Measurements from ENCODE around the gene HEY2. TPM values are rescaled to one million over a fixed set of nuclear protein-coding genes. Genes with fewer than 3 reads are reported as not detected.
A peak's percentile ranks its signal among the peaks of the same experiment; 100 is the strongest.

HEY2 gene
- total and polyA plus RNA-seq, 2 donors (not counting 3 experiments of a cell fraction or from before 2014, with no cell fraction given): 0.07 TPM; not detected in 1

- no peak overlapping the region for H3K27ac ChIP-seq (ENCODE audit: insufficient read depth, low read depth, low read length)
- H3K4me2 ChIP-seq (ENCODE audit: insufficient read depth, low read length): no peak overlapping the region
- H3K9ac ChIP-seq (replicated peaks; ENCODE audit: extremely low read depth, insufficient read depth, low read length): no peak overlapping the region
- H2AFZ ChIP-seq (ENCODE audit: low read depth, low read length): no peak overlapping the region
- intact Hi-C loops (cut with micrococcal nuclease): loop anchor here (10.0 kb wide), 1 partner anchor 387 kb away; no protein-coding TSS in a partner anchor
- no TSS peak for BruUV-seq (replicated peaks)
- DNase-seq (ENCODE audit: low read depth, low spot score): peak; percentile 69
- H3K9me3 ChIP-seq (replicated peaks; ENCODE audit: control insufficient read depth, insufficient read depth, low read length): no peaks in the 10 kb centered on the region
- peaks cover 20% of the 10 kb centered on the region for H3K4me1 ChIP-seq (ENCODE audit: control insufficient read depth, extremely low read depth, insufficient read depth, low read length)
- no peak for TF ChIP-seq POLR2A (IDR thresholded peaks at IDR 0.05; ENCODE audit: low read depth, low read length)
- TF ChIP-seq, protein P1, sequence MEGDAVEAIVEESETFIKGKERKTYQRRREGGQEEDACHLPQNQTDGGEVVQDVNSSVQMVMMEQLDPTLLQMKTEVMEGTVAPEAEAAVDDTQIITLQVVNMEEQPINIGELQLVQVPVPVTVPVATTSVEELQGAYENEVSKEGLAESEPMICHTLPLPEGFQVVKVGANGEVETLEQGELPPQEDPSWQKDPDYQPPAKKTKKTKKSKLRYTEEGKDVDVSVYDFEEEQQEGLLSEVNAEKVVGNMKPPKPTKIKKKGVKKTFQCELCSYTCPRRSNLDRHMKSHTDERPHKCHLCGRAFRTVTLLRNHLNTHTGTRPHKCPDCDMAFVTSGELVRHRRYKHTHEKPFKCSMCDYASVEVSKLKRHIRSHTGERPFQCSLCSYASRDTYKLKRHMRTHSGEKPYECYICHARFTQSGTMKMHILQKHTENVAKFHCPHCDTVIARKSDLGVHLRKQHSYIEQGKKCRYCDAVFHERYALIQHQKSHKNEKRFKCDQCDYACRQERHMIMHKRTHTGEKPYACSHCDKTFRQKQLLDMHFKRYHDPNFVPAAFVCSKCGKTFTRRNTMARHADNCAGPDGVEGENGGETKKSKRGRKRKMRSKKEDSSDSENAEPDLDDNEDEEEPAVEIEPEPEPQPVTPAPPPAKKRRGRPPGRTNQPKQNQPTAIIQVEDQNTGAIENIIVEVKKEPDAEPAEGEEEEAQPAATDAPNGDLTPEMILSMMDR (IDR thresholded peaks at IDR 0.05; ENCODE audit: extremely low read depth in 1 of 2, insufficient read depth in 1 of 2, low read depth in 1 of 2, low read length in 2 of 2): peak; percentile 19 to 24
- no peak overlapping the region for H3K4me3 ChIP-seq (replicated peaks in 1 of 3; ENCODE audit: insufficient read depth in 1 of 3, low read depth in 1 of 3, low read length in 3 of 3)
- no peak for FAIRE-seq
- H3K79me2 ChIP-seq (ENCODE audit: control insufficient read depth, insufficient read depth, low read length): peaks cover 18% of the 10 kb centered on the region
- dilution Hi-C loops (cut with MboI; ENCODE audit: extremely low pct_ligation_motif_present, low sequenced_read_pairs): no loop called here
- no peaks in the 10 kb centered on the region for H4K20me1 ChIP-seq (replicated peaks; ENCODE audit: control insufficient read depth, extremely low read depth, insufficient read depth, low read length)
- H3K36me3 ChIP-seq (ENCODE audit: control insufficient read depth in 2 of 2, extremely low read depth in 1 of 2, insufficient read depth in 2 of 2, low read length in 2 of 2): no peaks in the 10 kb centered on the region
- CTCF ChIA-PET: interaction anchor here (0.7 to 11.1 kb wide), 18 partner anchors 14 to 199 kb away, joined by 3 to 138 read pairs (median 4); partner anchors contain the start of genes HINT3 and TRMT11
- no peaks in the 10 kb centered on the region for H3K9me1 ChIP-seq (replicated peaks; ENCODE audit: control insufficient read depth, extremely low read depth, insufficient read depth, low read length)
- POLR2A ChIA-PET: no interaction called here
- H3K27me3 ChIP-seq (ENCODE audit: control insufficient read depth in 2 of 2, insufficient read depth in 2 of 2, low read length in 2 of 2): no peaks in the 10 kb centered on the region
Measured at GRCh38 chr6:125787791-125788190, 38.4 kb downstream of the HEY2 start.

- BruUV-seq (replicated peaks): no TSS peak
- Histone ChIP-seq H3K79me2 (ENCODE audit: control insufficient read depth, insufficient read depth, low read length) (peaks cover 25% of the 10 kb centered on the region), H3K9ac (replicated peaks; ENCODE audit: extremely low read depth, insufficient read depth, low read length) (no peak overlapping the region), H3K9me1 (replicated peaks; ENCODE audit: control insufficient read depth, extremely low read depth, insufficient read depth, low read length) (no peaks in the 10 kb centered on the region), H4K20me1 (replicated peaks; ENCODE audit: control insufficient read depth, extremely low read depth, insufficient read depth, low read length) (no peaks in the 10 kb centered on the region), H3K4me3 (replicated peaks in 1 of 3; ENCODE audit: insufficient read depth in 1 of 3, low read depth in 1 of 3, low read length in 3 of 3) (no peak overlapping the region), H3K4me1 (ENCODE audit: control insufficient read depth, extremely low read depth, insufficient read depth, low read length) (peaks cover 34% of the 10 kb centered on the region), H3K9me3 (replicated peaks; ENCODE audit: control insufficient read depth, insufficient read depth, low read length) (no peaks in the 10 kb centered on the region), H3K27ac (ENCODE audit: insufficient read depth, low read depth, low read length) (no peak overlapping the region), H3K4me2 (ENCODE audit: insufficient read depth, low read length) (no peak overlapping the region), H3K36me3 (ENCODE audit: control insufficient read depth in 2 of 2, extremely low read depth in 1 of 2, insufficient read depth in 2 of 2, low read length in 2 of 2) (no peaks in the 10 kb centered on the region), H3K27me3 (ENCODE audit: control insufficient read depth in 2 of 2, insufficient read depth in 2 of 2, low read length in 2 of 2) (no peaks in the 10 kb centered on the region), H2AFZ (ENCODE audit: low read depth, low read length) (no peak overlapping the region)
- dilution Hi-C loops (cut with MboI; ENCODE audit: extremely low pct_ligation_motif_present, low sequenced_read_pairs) (no loop called here), intact Hi-C loops (cut with micrococcal nuclease) (loop anchor here (10.0 kb wide), 1 partner anchor 386 kb away; no protein-coding TSS in a partner anchor)
- TF ChIP-seq POLR2AphosphoS5 (IDR thresholded peaks at IDR 0.05; ENCODE audit: insufficient read depth, low read depth, low read length) (no peak), FOS (IDR thresholded peaks at IDR 0.05; ENCODE audit: borderline replicate concordance, insufficient read depth, low read length) (no peak), GATA2 (IDR thresholded peaks at IDR 0.05; ENCODE audit: insufficient read depth, insufficient read length, low read depth, low read length) (no peak), JUN (IDR thresholded peaks at IDR 0.05; ENCODE audit: borderline replicate concordance, insufficient read depth, insufficient read length, low read depth) (no peak), POLR2A (IDR thresholded peaks at IDR 0.05; ENCODE audit: low read depth, low read length) (no peak), EZH2 (IDR thresholded peaks at IDR 0.05; ENCODE audit: borderline replicate concordance, low read depth, low read length, severe bottlenecking) (no peak), MYC (IDR thresholded peaks at IDR 0.05; ENCODE audit: low read depth, low read length) (no peak)
- TF ChIP-seq, protein P2, sequence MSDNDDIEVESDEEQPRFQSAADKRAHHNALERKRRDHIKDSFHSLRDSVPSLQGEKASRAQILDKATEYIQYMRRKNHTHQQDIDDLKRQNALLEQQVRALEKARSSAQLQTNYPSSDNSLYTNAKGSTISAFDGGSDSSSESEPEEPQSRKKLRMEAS (IDR thresholded peaks at IDR 0.05; ENCODE audit: insufficient read depth, insufficient read length): no peak
- TF ChIP-seq, protein P1 (IDR thresholded peaks at IDR 0.05; ENCODE audit: extremely low read depth in 1 of 2, insufficient read depth in 1 of 2, low read depth in 1 of 2, low read length in 2 of 2): no peak
- FAIRE-seq (no peak), DNase-seq (ENCODE audit: low read depth, low spot score) (no peak)
- POLR2A ChIA-PET: interaction anchor here (0.6 kb wide), 1 partner anchor 169 kb away, joined by 3 read pairs; no protein-coding TSS in a partner anchor
- CTCF ChIA-PET: interaction anchor here (1.1 to 11.1 kb wide), 13 partner anchors 21 to 185 kb away, joined by 3 to 138 read pairs (median 38); partner anchors contain the start of gene HINT3
Measured at GRCh38 chr6:125789167-125789566, 39.7 kb downstream of the HEY2 start.

Data from endothelial cell of umbilical vein (primary cell).